GM13976 (cell line): ENCODE measurements around the gene NMNAT2.

Source experiments
- DNase-seq: peaks from one replicate; pipeline ENCODE4 v3.0.0; 2012; ENCODE audit warnings: low spot score
- in situ Hi-C: fragments of 300-500 bp; cut with MboI; formaldehyde crosslinking; loops from one replicate; pipeline ENCODE4 v1.12.0; 2022; ENCODE audit warnings: low sequenced_read_pairs, mixed read lengths, inconsistent platforms; ENCODE audit not compliant: unreplicated experiment
- TF ChIP-seq, protein P1 (sequence below): IDR thresholded peaks from 2 replicates; pipeline ENCODE4 v1.5.1; 2012; ENCODE audit warnings: borderline replicate concordance, mild to moderate bottlenecking; ENCODE audit not compliant: insufficient read depth; ENCODE audit errors: extremely low read depth, missing control alignments, control extremely low read depth

NMNAT2 gene

DNA sequence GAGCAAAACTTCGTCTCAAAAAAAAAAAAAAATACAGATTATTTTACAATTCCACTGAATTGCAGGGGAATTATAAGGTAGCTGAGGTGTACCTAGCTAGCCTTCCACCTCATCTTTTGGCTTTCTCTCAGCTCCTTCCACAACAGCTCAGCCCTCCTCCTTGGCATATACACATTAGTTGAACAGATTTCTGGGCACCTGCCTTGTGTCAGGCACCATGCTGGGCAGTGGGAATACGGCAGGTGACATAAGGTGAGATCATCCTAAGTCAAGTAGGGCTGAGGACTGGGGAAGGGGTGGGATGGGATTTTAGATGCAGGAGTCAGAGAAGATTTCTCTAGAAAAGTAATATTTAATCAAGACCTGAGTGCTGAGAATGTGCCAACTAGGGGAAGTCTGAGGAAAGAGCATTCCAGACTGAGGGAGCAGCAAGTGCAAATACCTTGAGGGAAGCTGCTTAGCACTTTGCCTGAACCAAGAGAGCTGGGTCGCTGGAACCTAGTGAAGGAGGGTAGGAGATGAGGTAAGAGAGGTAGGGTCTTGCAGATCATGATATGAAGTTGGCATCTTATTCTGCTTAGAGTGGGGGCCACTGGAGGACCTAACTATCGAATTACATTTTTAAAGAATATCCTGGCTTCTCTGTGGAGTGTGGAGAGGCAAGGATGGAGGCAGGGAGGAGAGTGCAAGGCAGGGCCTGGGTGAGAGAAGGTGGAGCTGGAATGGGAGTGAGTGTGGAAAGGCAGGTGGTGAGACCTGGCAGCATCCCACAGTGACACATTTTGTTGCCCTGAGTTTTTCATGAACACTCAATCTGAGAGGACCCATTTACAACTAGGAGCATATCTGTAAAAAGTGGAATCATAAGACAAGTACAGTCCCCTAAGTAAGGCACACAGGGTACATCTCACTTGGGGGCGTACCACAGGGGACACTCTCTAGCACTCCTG, 203.9 kb downstream of the NMNAT2 start:
- in situ Hi-C loops, result no loop called here
- no peak for DNase-seq
- TF ChIP-seq, protein P1, sequence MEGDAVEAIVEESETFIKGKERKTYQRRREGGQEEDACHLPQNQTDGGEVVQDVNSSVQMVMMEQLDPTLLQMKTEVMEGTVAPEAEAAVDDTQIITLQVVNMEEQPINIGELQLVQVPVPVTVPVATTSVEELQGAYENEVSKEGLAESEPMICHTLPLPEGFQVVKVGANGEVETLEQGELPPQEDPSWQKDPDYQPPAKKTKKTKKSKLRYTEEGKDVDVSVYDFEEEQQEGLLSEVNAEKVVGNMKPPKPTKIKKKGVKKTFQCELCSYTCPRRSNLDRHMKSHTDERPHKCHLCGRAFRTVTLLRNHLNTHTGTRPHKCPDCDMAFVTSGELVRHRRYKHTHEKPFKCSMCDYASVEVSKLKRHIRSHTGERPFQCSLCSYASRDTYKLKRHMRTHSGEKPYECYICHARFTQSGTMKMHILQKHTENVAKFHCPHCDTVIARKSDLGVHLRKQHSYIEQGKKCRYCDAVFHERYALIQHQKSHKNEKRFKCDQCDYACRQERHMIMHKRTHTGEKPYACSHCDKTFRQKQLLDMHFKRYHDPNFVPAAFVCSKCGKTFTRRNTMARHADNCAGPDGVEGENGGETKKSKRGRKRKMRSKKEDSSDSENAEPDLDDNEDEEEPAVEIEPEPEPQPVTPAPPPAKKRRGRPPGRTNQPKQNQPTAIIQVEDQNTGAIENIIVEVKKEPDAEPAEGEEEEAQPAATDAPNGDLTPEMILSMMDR, result no peak

- TF ChIP-seq, protein P1, result no peak
- DNase-seq, result no peak
- in situ Hi-C loops, result no loop called here
These were observed 205.3 kb downstream of the NMNAT2 start for GRCh38 chr1:183212870-183213269.

DNA sequence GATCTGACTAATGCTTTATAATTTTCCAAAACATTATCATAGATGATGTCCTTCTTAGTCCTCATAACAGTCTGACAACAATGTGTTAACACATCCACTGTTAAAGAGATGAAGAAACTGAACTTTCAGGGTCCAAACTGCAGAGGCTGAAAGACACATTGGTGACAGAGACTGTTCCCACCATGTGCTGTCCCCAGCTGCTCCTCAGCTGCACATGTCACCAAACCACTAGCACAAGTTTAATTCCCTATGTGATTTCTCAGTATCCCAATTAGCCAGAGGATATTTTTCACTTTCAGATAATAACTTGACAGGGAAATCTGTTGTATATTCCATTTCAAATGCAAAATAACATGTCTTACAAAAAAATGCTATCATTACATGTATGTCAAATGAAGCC, 207.5 kb downstream of the NMNAT2 start:
- TF ChIP-seq, protein P1, result no peak
- in situ Hi-C loops, result no loop called here

DNA sequence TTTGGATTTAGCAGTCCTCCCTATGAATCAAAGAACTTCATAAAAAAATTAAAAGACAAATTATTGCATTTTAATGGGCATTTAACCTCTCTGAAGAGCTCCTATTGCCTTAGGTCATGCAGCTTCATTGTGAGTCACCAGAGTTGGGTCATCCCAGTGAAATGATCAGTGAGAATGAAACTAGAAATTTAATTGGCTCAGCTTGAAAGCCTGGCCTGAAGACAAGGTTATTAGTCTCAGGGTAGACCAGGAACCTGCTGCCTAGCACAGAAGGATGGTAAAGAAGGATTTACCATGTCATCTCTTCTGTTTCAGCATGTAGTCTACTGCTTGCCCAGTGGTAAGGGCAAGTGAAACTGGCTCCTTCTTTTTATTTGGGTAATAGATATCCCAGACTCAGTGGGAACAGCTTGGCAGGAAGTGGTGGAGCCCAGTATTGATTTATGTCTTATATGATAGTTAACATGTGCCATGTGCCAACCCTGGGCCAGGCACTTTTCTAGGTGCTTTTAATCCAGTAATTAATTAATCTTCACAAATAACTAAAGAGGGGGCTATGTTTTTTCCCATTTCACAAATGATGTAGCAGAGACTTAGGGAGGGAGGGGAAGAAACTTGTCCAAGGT, 208.5 kb downstream of the NMNAT2 start:
- peak; percentile 57 for DNase-seq
- in situ Hi-C loops, result no loop called here
- TF ChIP-seq, protein P1, result no peak

More for the DNA sequence above, 207.5 kb downstream of the NMNAT2 start:
- no peak for DNase-seq

DNA sequence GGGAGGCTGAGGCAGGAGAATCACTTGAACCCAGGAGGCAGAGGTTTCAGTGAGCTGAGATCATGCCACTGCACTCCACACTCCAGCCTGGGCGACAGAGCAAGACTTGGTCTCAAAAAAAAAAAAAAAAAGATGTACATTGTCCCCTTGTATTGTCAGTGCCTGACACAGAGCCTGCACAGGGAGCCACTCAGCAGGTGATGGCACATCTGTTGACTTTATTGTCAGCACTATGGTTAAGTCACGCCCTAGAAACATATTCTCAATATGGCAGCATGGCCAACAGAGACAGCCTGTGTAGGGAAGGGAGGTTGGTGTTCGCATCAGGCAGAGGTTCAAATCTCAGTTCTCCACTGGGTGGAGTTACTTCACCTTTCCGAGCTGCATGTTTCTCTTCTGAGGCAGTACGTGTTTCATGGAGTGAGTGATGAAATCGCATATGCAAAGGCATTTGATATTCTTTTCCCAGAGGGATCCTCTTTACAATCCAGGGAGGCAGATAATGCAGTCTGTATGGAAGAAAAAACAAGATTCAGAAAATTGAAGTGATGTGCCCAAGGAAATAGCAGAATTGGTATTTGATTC, 211.6 kb downstream of the NMNAT2 start:
- in situ Hi-C loops, result no loop called here
- no peak for DNase-seq
- TF ChIP-seq, protein P1, result no peak

DNA sequence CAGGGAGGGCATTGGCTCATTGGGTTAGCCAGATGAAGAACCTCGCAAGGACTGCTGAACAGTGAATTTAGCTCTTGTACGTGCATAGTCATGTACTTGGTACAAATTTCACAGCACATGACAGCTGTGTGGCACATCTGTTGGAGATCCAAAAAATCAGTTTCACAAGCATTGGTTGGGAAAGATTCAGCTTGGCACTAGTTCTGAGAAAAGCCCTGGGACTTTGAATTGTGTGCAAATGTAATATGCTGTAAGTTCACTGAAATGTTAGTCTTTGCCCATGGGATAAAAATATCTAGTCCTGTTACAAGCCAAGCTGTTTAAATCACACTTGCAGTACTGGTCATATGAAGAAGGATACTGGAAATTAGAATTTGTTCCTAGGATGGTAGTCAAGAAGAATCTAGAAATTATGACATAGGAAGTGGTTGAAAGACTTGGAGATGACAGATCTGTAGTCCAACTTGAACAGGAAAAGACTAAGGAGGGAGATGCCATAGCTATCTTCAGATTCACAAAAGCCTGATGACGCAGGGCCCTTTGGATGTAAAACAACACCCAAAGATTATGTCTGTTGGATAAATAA, 212.9 kb downstream of the NMNAT2 start:
- in situ Hi-C loops, result no loop called here
- DNase-seq, result no peak
- TF ChIP-seq, protein P1, result no peak
